Panc1 (cell line): ENCODE measurements around the gene ADCY4. TPM values are rescaled to one million over a fixed set of nuclear protein-coding genes. Genes with fewer than 3 reads are reported as not detected.

Source experiments
- ATAC-seq: fragments of 200-7000 bp; cut with Tn5 transposase; 2 replicates; pipeline ENCODE4 v1.9.1; 2020; ENCODE audit warnings: mild to moderate bottlenecking, moderate library complexity
- BruUV-seq: library from RNA; stranded (reverse); fragments of 400-500 nt; replicated peaks from 2 replicates; lab custom pipeline; 2021; lab: Mats Ljungman, UMichigan
- CTCF ChIA-PET: fragments of 300-600 bp; sonication (Branson Sonifier 250); formaldehyde crosslinking; loops from one replicate; lab custom pipeline; 2022; ENCODE audit warnings: antibody characterized with exemption; lab: Charles Lee
- POLR2A ChIA-PET: fragments of 300-600 bp; sonication (Branson Sonifier 250); formaldehyde crosslinking; loops from one replicate; lab custom pipeline; 2022; ENCODE audit warnings: antibody characterized with exemption; lab: Charles Lee
- DNase-seq: peaks from one replicate; pipeline ENCODE4 v3.0.0-alpha.2; 2010; ENCODE audit warnings: low read depth, low spot score
- H3K27ac ChIP-seq: 2 replicates; pipeline ENCODE4 v1.5.1; 2011; ENCODE audit warnings: mild to moderate bottlenecking, low read length, inconsistent platforms
- H3K27me3 ChIP-seq: fragments of 200-500 bp; sonication (Bioruptor generic); 2 replicates; pipeline ENCODE4 v1.6.0; 2014; ENCODE audit warnings: low read length, inconsistent platforms; ENCODE audit not compliant: control insufficient read depth, insufficient read depth
- H3K36me3 ChIP-seq: fragments of 200-500 bp; sonication (Bioruptor generic); 2 replicates; pipeline ENCODE4 v1.5.1; 2014; ENCODE audit warnings: inconsistent platforms, mild to moderate bottlenecking, low read length, moderate library complexity; ENCODE audit not compliant: control insufficient read depth, insufficient read depth
- H3K4me1 ChIP-seq: 2 replicates; pipeline ENCODE4 v1.5.1; 2011; ENCODE audit warnings: inconsistent platforms, mild to moderate bottlenecking, low read length, moderate library complexity; ENCODE audit not compliant: control insufficient read depth, insufficient read depth
- H3K4me3 ChIP-seq, 2 experiments: 2 replicates each; pipeline ENCODE4 v1.5.1; 2011 to 2012; ENCODE audit warnings: low read depth in 2 of 2, low read length in 2 of 2, mild to moderate bottlenecking in 2 of 2, inconsistent platforms in 1 of 2, moderate library complexity in 1 of 2
- H3K9me3 ChIP-seq: fragments of 200-500 bp; sonication (Bioruptor generic); 2 replicates; pipeline ENCODE4 v1.5.1; 2014; ENCODE audit warnings: low read depth, mild to moderate bottlenecking, inconsistent platforms, low read length, moderate library complexity; ENCODE audit not compliant: control insufficient read depth, insufficient read depth
- CTCF ChIP-seq: fragments of 450-650 bp; IDR thresholded peaks from 2 replicates; pipeline ENCODE4 v1.5.1; 2017; ENCODE audit warnings: mild to moderate bottlenecking
- POLR2AphosphoS5 ChIP-seq: IDR thresholded peaks from 2 replicates; pipeline ENCODE4 v1.6.1; 2012; ENCODE audit warnings: mild to moderate bottlenecking, low read depth, low read length, moderate library complexity
- SIN3A ChIP-seq: IDR thresholded peaks from 2 replicates; pipeline ENCODE4 v1.6.1; 2012; ENCODE audit warnings: low read depth, mild to moderate bottlenecking, low read length, moderate library complexity, borderline replicate concordance; ENCODE audit not compliant: insufficient read depth
- TCF7L2 ChIP-seq: IDR thresholded peaks from 2 replicates; pipeline ENCODE4 v1.6.1; 2011; ENCODE audit warnings: mild to moderate bottlenecking, low read depth, low read length, inconsistent platforms
- in situ Hi-C: cut with HindIII; loops from 2 replicates; pipeline ENCODE4 v1.10.0; 2016; ENCODE audit warnings: low sequenced_read_pairs, low pct_unique_long_range_greater_than_20kb
- intact Hi-C: fragments of 100-400 bp; cut with micrococcal nuclease; formaldehyde crosslinking; loops from one replicate; pipeline ENCODE4 v1.10.0; 2022; ENCODE audit not compliant: unreplicated experiment
- total RNA-seq: library from RNA; stranded (reverse); gene quantifications from one replicate; pipeline ENCODE4 v1.2.1, GENCODE V29; 2021; ENCODE audit not compliant: unreplicated experiment
- TF ChIP-seq, protein P1 (sequence below), 2 experiments: IDR thresholded peaks; 2 replicates each; pipeline ENCODE4 v1.6.1; 2011 to 2012; ENCODE audit warnings: low read depth in 2 of 2, control low read depth in 1 of 2, low read length in 1 of 2, mild to moderate bottlenecking in 1 of 2, moderate library complexity in 1 of 2; ENCODE audit not compliant: insufficient read depth in 1 of 2

The ADCY4 gene
- total RNA-seq, 1 experiment from 2014 or later = 0.21 TPM

DNA sequence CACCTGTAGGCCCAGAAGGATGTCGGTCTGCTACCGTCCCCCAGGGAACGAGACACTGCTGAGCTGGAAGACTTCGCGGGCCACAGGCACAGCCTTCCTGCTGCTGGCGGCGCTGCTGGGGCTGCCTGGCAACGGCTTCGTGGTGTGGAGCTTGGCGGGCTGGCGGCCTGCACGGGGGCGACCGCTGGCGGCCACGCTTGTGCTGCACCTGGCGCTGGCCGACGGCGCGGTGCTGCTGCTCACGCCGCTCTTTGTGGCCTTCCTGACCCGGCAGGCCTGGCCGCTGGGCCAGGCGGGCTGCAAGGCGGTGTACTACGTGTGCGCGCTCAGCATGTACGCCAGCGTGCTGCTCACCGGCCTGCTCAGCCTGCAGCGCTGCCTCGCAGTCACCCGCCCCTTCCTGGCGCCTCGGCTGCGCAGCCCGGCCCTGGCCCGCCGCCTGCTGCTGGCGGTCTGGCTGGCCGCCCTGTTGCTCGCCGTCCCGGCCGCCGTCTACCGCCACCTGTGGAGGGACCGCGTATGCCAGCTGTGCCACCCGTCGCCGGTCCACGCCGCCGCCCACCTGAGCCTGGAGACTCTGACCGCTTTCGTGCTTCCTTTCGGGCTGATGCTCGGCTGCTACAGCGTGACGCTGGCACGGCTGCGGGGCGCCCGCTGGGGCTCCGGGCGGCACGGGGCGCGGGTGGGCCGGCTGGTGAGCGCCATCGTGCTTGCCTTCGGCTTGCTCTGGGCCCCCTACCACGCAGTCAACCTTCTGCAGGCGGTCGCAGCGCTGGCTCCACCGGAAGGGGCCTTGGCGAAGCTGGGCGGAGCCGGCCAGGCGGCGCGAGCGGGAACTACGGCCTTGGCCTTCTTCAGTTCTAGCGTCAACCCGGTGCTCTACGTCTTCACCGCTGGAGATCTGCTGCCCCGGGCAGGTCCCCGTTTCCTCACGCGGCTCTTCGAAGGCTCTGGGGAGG is 23.9 kb downstream of the ADCY4 start, which contains the start of gene LTB4R:
TSS of gene LTB4R (plus strand) at position 857 of the 959 bp plus-strand sequence. CDS start 4,150 bp downstream, outside the sequence.
- Histone ChIP-seq H3K4me1 (no peaks in the 10 kb centered on the region), H3K9me3 (no peaks in the 10 kb centered on the region), H3K36me3 (no peaks in the 10 kb centered on the region), H3K27ac (no peak within 1 kb of the TSS), H3K4me3 (no peak within 1 kb of the TSS), H3K27me3 (no peaks in the 10 kb centered on the region)
- BruUV-seq = no TSS peak
- ChIA-PET POLR2A (interaction anchor here (0.5 kb wide), 1 partner anchor 70 kb away, joined by 3 read pairs; no protein-coding TSS in a partner anchor), CTCF (no interaction called here)
- DNase-seq (no peak), ATAC-seq (no peak)
- intact Hi-C loops (no loop called here), in situ Hi-C loops (no loop called here)
- TF ChIP-seq SIN3A = no peak
- TF ChIP-seq, protein P1, sequence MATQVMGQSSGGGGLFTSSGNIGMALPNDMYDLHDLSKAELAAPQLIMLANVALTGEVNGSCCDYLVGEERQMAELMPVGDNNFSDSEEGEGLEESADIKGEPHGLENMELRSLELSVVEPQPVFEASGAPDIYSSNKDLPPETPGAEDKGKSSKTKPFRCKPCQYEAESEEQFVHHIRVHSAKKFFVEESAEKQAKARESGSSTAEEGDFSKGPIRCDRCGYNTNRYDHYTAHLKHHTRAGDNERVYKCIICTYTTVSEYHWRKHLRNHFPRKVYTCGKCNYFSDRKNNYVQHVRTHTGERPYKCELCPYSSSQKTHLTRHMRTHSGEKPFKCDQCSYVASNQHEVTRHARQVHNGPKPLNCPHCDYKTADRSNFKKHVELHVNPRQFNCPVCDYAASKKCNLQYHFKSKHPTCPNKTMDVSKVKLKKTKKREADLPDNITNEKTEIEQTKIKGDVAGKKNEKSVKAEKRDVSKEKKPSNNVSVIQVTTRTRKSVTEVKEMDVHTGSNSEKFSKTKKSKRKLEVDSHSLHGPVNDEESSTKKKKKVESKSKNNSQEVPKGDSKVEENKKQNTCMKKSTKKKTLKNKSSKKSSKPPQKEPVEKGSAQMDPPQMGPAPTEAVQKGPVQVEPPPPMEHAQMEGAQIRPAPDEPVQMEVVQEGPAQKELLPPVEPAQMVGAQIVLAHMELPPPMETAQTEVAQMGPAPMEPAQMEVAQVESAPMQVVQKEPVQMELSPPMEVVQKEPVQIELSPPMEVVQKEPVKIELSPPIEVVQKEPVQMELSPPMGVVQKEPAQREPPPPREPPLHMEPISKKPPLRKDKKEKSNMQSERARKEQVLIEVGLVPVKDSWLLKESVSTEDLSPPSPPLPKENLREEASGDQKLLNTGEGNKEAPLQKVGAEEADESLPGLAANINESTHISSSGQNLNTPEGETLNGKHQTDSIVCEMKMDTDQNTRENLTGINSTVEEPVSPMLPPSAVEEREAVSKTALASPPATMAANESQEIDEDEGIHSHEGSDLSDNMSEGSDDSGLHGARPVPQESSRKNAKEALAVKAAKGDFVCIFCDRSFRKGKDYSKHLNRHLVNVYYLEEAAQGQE (IDR thresholded peaks at IDR 0.05; ENCODE audit: insufficient read depth in 1 of 2, low read depth in 2 of 2, low read length in 1 of 2) = no peak
- no peak for TF ChIP-seq CTCF
- no peak for TF ChIP-seq TCF7L2
- TF ChIP-seq POLR2AphosphoS5 = no peak

GRCh38 chr14:24310265-24310645 is 24.6 kb downstream of the ADCY4 start:
- H3K9me3 ChIP-seq = no peaks in the 10 kb centered on the region
- no peaks in the 10 kb centered on the region for H3K4me1 ChIP-seq
- BruUV-seq = no TSS peak
- H3K4me3 ChIP-seq = no peak overlapping the region
- H3K27me3 ChIP-seq = no peaks in the 10 kb centered on the region
- no peak overlapping the region for H3K27ac ChIP-seq
- no peak for ATAC-seq
- intact Hi-C loops (no loop called here), in situ Hi-C loops (no loop called here)
- H3K36me3 ChIP-seq = no peaks in the 10 kb centered on the region
- no peak for TF ChIP-seq SIN3A
- TF ChIP-seq, protein P1 (IDR thresholded peaks at IDR 0.05; ENCODE audit: insufficient read depth in 1 of 2, low read depth in 2 of 2, low read length in 1 of 2) = no peak
- no peak for TF ChIP-seq CTCF
- TF ChIP-seq POLR2AphosphoS5 = no peak
- TF ChIP-seq TCF7L2 = no peak
- DNase-seq = no peak
- ChIA-PET POLR2A (no interaction called here), CTCF (no interaction called here)
